Type B pancreatic cell (in vitro differentiated cells): ENCODE results near the gene PRELID2. TPM values are rescaled to one million over a fixed set of nuclear protein-coding genes. Genes with fewer than 3 reads are reported as not detected.

Experiments used
- DNase-seq: peaks from one replicate; pipeline ENCODE4 v3.0.0; 2021; ENCODE audit warnings: mixed read lengths; ENCODE audit not compliant: unreplicated experiment; ENCODE audit errors: extremely low spot score
- H3K27ac Mint-ChIP-seq: 2 replicates; pipeline ENCODE4 v1.8.0; 2021; ENCODE audit warnings: mild to moderate bottlenecking, mixed read lengths
- H3K27me3 Mint-ChIP-seq: 2 replicates; pipeline ENCODE4 v1.8.0; 2021; ENCODE audit warnings: mixed read lengths
- H3K36me3 Mint-ChIP-seq: 2 replicates; pipeline ENCODE4 v1.8.0; 2021; ENCODE audit warnings: mixed read lengths
- H3K4me1 Mint-ChIP-seq: one replicate; pipeline ENCODE4 v1.8.0; 2021; ENCODE audit warnings: mixed read lengths; ENCODE audit not compliant: unreplicated experiment
- H3K4me3 Mint-ChIP-seq: 2 replicates; pipeline ENCODE4 v1.8.0; 2021; ENCODE audit warnings: mild to moderate bottlenecking, mixed read lengths
- H3K9me3 Mint-ChIP-seq: 2 replicates; pipeline ENCODE4 v1.8.0; 2021; ENCODE audit warnings: mixed read lengths
- total RNA-seq: library from RNA; stranded (reverse); gene quantifications from 2 replicates; pipeline ENCODE4 v1.2.1, GENCODE V29; 2021; ENCODE audit warnings: low replicate concordance
- TF ChIP-seq, protein P1 (sequence below): fragments of 200-600 bp; sonication (generic); conservative IDR thresholded peaks from 2 replicates; pipeline ENCODE4 v1.5.0; 2021; ENCODE audit warnings: antibody characterized with exemption, mild to moderate bottlenecking

The PRELID2 gene
- total RNA-seq, 1 donor from 2014 or later, result 19.6 TPM

DNA sequence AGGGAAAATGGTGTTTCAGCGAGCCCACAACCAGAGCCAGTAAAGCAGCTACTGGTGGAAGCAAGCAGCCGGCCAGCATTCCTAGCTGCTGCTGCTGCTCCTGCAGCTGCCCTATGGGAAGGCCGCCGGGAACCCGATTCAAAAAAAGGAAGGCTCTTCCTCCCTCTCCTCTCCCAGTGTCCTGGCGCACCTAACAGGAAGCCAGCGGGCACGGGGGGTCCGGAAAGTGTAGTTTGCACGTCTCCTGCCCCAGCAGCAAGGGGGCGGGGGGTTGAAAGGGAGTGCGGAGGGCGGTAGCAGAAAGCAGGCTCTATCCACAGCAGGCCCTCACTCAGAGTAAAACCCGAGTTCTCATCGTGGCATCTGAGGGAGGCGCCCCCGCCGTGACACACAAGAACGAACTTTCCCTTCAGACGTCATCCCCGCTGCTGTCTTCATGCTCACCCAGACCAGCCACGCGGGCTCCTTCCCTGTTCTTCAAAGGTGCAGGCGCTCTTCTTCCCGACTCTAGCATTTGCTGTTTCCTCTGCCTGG is 21.2 kb upstream of the PRELID2 start:
- peaks cover 4% of the 10 kb centered on the region for H3K27me3 Mint-ChIP-seq
- peak overlapping the region; percentile 84 for H3K4me3 Mint-ChIP-seq
- TF ChIP-seq, protein P1, sequence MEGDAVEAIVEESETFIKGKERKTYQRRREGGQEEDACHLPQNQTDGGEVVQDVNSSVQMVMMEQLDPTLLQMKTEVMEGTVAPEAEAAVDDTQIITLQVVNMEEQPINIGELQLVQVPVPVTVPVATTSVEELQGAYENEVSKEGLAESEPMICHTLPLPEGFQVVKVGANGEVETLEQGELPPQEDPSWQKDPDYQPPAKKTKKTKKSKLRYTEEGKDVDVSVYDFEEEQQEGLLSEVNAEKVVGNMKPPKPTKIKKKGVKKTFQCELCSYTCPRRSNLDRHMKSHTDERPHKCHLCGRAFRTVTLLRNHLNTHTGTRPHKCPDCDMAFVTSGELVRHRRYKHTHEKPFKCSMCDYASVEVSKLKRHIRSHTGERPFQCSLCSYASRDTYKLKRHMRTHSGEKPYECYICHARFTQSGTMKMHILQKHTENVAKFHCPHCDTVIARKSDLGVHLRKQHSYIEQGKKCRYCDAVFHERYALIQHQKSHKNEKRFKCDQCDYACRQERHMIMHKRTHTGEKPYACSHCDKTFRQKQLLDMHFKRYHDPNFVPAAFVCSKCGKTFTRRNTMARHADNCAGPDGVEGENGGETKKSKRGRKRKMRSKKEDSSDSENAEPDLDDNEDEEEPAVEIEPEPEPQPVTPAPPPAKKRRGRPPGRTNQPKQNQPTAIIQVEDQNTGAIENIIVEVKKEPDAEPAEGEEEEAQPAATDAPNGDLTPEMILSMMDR, result no peak
- H3K36me3 Mint-ChIP-seq, result no peaks in the 10 kb centered on the region
- peak; percentile 70 for DNase-seq
- H3K27ac Mint-ChIP-seq, result peak overlapping the region; percentile 91
- H3K4me1 Mint-ChIP-seq, result peaks cover 22% of the 10 kb centered on the region
- no peaks in the 10 kb centered on the region for H3K9me3 Mint-ChIP-seq

DNA sequence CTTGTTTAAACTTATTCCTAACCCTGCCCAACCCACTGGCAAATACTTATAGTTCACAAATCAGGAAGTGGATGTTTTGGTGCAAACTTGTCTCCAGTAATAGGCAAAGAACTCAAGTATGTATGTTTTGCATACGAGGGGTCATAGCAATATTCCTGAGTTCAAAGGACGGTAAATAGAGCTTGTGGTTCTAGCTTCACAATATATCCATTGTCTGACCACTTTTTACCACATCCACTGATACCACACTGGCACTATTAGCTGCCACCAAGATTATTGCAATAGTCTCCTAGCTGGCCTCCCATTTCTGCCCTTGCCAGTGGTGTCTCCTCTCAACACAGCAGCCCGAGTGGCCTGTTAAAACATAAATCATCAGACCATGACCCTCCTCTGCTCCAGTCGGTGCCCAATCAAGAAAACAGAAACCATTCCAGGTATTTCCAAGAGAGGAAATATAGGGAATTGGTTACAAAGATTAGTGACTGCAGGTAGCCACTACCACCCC is 20.7 kb upstream of the PRELID2 start:
- H3K9me3 Mint-ChIP-seq, result no peaks in the 10 kb centered on the region
- peaks cover 22% of the 10 kb centered on the region for H3K4me1 Mint-ChIP-seq
- TF ChIP-seq, protein P1, result no peak
- peaks cover under 1% of the 10 kb centered on the region for H3K27me3 Mint-ChIP-seq
- no peaks in the 10 kb centered on the region for H3K36me3 Mint-ChIP-seq
- DNase-seq, result no peak
- peak overlapping the region; percentile 84 for H3K4me3 Mint-ChIP-seq
- peak overlapping the region; percentile 91 for H3K27ac Mint-ChIP-seq

DNA sequence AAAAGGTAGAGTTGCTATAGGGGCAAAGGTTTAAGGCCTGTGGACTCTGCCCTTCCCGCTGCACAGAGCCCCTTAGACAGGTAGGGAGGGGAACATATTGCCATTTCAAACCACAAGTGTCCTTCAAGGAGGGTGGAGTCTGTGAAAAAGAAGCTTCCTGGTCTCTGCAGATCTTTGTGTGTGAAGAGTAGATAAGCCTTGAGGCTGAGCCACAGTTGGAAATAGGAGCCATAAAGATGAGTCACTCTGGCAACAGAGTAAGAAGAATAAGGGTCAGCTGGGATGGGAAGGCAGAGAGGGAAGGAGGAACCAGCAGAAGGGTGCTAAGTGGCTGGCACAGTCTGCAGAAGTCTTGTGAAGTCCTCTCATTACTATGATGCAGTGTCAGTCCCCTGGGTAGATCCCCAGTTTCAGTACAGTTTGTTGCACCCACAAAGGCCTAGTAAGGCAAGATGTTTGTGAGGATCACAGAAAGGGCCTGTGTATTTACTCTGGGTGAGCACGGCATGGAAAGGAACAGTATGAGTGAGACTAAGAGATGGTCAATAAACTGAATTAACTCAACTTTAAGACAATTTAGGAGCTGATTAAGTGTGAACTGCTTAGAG is 19.6 kb upstream of the PRELID2 start:
- H3K36me3 Mint-ChIP-seq, result no peaks in the 10 kb centered on the region
- TF ChIP-seq, protein P1, result no peak
- no peak for DNase-seq
- H3K27me3 Mint-ChIP-seq, result no peaks in the 10 kb centered on the region
- no peaks in the 10 kb centered on the region for H3K9me3 Mint-ChIP-seq
- H3K4me3 Mint-ChIP-seq, result peak overlapping the region; percentile 19
- H3K27ac Mint-ChIP-seq, result peak overlapping the region; percentile 50
- peaks cover 22% of the 10 kb centered on the region for H3K4me1 Mint-ChIP-seq

DNA sequence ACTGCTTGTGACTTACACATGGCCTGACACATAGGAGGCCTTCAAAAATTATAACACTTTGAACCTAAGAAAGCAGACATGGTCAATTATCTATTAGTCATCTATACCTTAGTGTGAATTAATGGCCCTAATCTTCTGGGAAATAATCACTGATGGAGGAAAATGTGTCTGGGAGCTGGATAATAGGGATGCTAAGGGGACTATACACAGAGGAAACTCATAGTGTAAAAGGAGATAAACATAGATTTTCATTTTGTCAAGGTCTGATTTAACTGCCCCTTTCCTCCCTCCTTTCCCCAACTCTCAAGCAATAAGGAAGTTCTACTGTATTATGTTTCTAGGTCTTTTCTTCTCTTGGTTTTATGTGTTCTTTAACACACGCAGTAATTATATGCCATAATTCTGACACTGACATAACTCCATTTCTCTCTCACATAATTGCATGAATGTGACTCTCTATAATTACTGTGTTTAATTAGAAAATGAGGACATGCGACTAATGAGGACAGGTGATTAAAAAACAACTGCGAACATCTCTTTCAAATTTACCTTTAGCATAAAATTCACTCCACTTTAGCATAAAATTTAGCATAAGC is 18.7 kb upstream of the PRELID2 start:
- no peak overlapping the region for H3K27ac Mint-ChIP-seq
- H3K27me3 Mint-ChIP-seq, result no peaks in the 10 kb centered on the region
- TF ChIP-seq, protein P1, result no peak

DNA sequence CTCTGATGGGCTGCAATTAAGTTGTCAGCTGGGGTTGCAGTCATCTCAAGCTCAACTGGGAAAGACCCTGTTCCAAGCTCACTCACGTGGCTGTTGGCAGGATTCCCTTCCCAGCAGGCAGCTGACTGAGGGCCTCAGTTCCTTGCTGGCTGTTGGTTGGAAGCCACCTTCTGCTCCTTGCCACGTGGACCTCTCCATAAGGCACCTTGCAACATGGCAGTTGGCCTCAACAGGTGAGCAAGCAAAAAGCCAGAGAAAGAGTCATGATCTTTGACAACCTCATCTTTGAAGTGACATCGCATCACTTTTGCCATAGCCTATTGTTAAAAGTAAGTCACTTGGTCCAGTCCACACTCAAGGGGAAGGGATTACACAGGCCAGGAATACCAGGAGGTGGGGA is 17.8 kb upstream of the PRELID2 start:
- peaks cover 16% of the 10 kb centered on the region for H3K4me1 Mint-ChIP-seq
- no peak overlapping the region for H3K4me3 Mint-ChIP-seq
- H3K36me3 Mint-ChIP-seq, result no peaks in the 10 kb centered on the region
- no peaks in the 10 kb centered on the region for H3K9me3 Mint-ChIP-seq
- H3K27ac Mint-ChIP-seq, result no peak overlapping the region
- no peak for DNase-seq
- H3K27me3 Mint-ChIP-seq, result no peaks in the 10 kb centered on the region
- TF ChIP-seq, protein P1, result no peak

More for the DNA sequence above, 18.7 kb upstream of the PRELID2 start:
- peaks cover 16% of the 10 kb centered on the region for H3K4me1 Mint-ChIP-seq
- no peaks in the 10 kb centered on the region for H3K36me3 Mint-ChIP-seq
- no peak overlapping the region for H3K4me3 Mint-ChIP-seq
- no peaks in the 10 kb centered on the region for H3K9me3 Mint-ChIP-seq
- DNase-seq, result no peak
